ENCODE data around the gene EEIG1. TPM values are rescaled to one million over a fixed set of nuclear protein-coding genes. Genes with fewer than 3 reads are reported as not detected.

Gene EEIG1
- total RNA-seq, 4 donors from 2014 or later: 7.0 to 22.0 (median 16.3) TPM

DNA sequence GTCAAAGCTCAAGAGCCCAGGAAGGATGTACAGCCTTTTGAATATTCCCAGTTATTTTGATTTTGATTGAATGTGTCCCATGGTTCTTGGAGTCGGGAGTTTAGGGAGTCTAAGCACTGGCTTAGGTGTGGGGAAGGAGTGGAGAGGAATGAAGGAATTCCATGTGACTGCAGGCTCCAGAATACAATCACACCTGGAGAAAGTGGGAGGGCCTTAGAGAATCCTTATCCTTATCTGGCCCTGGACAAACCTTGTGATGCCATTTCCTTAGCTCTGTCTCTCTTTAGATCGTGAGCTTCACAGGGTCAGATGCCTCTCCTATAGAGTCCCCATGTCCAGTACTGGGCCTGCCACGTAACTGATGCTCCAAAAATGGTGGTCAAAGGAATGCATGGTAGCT, 4.2 kb upstream of the EEIG1 start:
- H3K27ac ChIP-seq: no peak overlapping the region
- H3K9me3 ChIP-seq: no peaks in the 10 kb centered on the region
- TF ChIP-seq POLR2AphosphoS5 (IDR thresholded peaks at IDR 0.05): no peak
- no peak for TF ChIP-seq POLR2A (IDR thresholded peaks at IDR 0.05)
- TF ChIP-seq, protein P1, sequence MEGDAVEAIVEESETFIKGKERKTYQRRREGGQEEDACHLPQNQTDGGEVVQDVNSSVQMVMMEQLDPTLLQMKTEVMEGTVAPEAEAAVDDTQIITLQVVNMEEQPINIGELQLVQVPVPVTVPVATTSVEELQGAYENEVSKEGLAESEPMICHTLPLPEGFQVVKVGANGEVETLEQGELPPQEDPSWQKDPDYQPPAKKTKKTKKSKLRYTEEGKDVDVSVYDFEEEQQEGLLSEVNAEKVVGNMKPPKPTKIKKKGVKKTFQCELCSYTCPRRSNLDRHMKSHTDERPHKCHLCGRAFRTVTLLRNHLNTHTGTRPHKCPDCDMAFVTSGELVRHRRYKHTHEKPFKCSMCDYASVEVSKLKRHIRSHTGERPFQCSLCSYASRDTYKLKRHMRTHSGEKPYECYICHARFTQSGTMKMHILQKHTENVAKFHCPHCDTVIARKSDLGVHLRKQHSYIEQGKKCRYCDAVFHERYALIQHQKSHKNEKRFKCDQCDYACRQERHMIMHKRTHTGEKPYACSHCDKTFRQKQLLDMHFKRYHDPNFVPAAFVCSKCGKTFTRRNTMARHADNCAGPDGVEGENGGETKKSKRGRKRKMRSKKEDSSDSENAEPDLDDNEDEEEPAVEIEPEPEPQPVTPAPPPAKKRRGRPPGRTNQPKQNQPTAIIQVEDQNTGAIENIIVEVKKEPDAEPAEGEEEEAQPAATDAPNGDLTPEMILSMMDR (IDR thresholded peaks at IDR 0.05): no peak
- no peak for TF ChIP-seq EP300 (IDR thresholded peaks at IDR 0.05)
- no peak overlapping the region for H3K4me3 ChIP-seq
- 90 to 93% methylated on average over 1 to 2 of the region's 3 CpGs for WGBS, 2 donors (ENCODE audit: low coverage in 1 of 2)
- ATAC-seq: no peak
- H3K4me1 ChIP-seq: peaks cover 0 to 20% (median 6%) of the 10 kb centered on the region in 3 donors
- no peaks in the 10 kb centered on the region for H3K36me3 ChIP-seq
- no peaks in the 10 kb centered on the region for H3K27me3 ChIP-seq

DNA sequence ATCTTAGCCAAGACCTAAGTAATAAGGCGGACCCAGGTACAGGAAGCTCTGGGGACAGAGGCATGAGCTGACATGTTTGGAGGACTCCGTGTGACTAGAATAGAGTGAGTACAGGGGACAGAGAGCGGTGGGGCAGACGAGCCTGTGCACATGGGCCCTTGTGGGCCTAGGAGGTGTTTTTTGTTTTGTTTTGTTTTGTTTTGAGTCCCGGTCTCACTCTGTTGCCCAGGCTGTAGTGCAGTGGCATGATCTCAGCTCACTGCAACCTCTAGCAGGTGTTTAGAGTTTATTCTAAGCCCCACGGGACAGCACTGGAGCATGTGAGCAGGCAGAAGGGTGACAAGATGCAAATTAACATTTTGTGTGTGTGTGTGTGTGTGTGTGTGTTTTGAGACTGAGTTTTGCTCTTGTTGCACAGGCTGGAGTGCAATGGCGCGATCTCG, 3.1 kb upstream of the EEIG1 start:
- Histone ChIP-seq H3K27ac (no peak overlapping the region), H3K36me3 (no peaks in the 10 kb centered on the region), H3K4me3 (no peak overlapping the region), H3K4me1 (peaks cover 0 to 31% (median 16%) of the 10 kb centered on the region in 3 donors), H3K27me3 (no peaks in the 10 kb centered on the region), H3K9me3 (no peaks in the 10 kb centered on the region)
- ATAC-seq: no peak
- 80 to 94% methylated on average over 1 to 6 of the region's 9 CpGs for WGBS, 2 donors (ENCODE audit: low coverage in 1 of 2)
- TF ChIP-seq, protein P1 (IDR thresholded peaks at IDR 0.05): no peak
- no peak for TF ChIP-seq POLR2A (IDR thresholded peaks at IDR 0.05)
- TF ChIP-seq POLR2AphosphoS5 (IDR thresholded peaks at IDR 0.05): no peak
- no peak for TF ChIP-seq EP300 (IDR thresholded peaks at IDR 0.05)

DNA sequence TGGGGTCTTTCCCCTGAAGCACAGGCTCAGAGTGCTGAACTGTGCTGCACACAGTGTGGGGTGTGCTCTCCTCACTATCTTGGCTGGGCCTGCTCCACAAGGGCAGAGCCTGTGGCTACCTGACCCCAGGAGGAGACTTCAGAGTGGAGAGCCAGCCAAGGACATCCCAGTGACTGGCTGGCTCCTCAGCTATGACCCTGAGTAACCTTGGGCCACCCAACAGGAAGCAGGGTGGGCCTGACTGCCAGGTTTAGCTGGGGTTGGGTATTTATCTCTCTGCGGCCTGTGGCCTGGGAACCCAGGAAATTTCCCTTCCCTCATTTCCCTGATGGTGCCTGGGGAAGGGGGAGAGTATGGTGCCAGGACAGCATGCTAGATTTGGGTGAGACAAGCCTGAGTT, 2.1 kb upstream of the EEIG1 start:
- Histone ChIP-seq H3K27ac (no peak overlapping the region), H3K9me3 (no peaks in the 10 kb centered on the region), H3K27me3 (no peaks in the 10 kb centered on the region), H3K4me1 (peaks cover 0 to 41% (median 26%) of the 10 kb centered on the region in 3 donors), H3K4me3 (no peak overlapping the region), H3K36me3 (no peaks in the 10 kb centered on the region)
- ATAC-seq: no peak
- no peak for TF ChIP-seq POLR2A (IDR thresholded peaks at IDR 0.05)
- no peak for TF ChIP-seq POLR2AphosphoS5 (IDR thresholded peaks at IDR 0.05)
- TF ChIP-seq EP300 (IDR thresholded peaks at IDR 0.05): no peak
- no CpG with 5 or more reads among the region's 1 CpG for WGBS, 2 donors (ENCODE audit: low coverage in 1 of 2)

DNA sequence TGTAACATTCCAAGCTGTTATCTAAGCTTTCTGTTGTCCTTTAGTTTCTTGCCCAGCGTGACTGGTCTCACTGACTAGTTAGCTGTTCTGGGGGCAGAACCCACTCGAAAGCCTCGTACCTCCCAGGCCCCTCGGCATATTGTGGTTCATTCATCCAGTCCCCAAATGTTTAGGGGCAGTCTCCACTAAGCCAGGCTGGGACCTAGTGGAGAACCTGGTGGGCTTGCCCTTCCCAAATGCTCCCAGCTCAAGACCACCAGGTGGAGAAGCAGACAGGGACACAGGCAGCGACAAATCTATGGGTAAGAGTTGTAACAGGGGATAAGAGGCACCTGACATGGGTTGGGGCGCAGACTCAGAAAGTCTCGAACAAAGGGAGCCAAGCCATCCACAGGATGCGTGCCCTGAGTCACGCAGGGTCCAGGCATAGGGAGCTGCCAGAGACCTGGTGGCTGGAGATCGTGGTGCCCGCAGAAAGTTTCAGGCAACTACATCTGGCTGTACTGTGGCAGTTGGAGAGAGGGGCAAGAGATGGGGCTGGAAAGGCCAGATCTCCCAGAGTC, 851 bp upstream of the EEIG1 start:
- Histone ChIP-seq H3K9me3 (no peaks in the 10 kb centered on the region), H3K36me3 (no peaks in the 10 kb centered on the region), H3K4me3 (peak overlapping the region; percentile 30 to 72), H3K27ac (peak overlapping the region; percentile 76 to 92 (median 90)), H3K27me3 (no peaks in the 10 kb centered on the region), H3K4me1 (peaks cover 0 to 53% (median 37%) of the 10 kb centered on the region in 3 donors)
- TF ChIP-seq POLR2AphosphoS5 (IDR thresholded peaks at IDR 0.05): no peak
- TF ChIP-seq, protein P1 (IDR thresholded peaks at IDR 0.05): no peak
- TF ChIP-seq EP300 (IDR thresholded peaks at IDR 0.05): no peak
- no peak for TF ChIP-seq POLR2A (IDR thresholded peaks at IDR 0.05)
- 59 to 71% methylated on average over 3 to 8 of the region's 11 CpGs for WGBS, 2 donors (ENCODE audit: low coverage in 1 of 2)
- ATAC-seq: no peak

DNA sequence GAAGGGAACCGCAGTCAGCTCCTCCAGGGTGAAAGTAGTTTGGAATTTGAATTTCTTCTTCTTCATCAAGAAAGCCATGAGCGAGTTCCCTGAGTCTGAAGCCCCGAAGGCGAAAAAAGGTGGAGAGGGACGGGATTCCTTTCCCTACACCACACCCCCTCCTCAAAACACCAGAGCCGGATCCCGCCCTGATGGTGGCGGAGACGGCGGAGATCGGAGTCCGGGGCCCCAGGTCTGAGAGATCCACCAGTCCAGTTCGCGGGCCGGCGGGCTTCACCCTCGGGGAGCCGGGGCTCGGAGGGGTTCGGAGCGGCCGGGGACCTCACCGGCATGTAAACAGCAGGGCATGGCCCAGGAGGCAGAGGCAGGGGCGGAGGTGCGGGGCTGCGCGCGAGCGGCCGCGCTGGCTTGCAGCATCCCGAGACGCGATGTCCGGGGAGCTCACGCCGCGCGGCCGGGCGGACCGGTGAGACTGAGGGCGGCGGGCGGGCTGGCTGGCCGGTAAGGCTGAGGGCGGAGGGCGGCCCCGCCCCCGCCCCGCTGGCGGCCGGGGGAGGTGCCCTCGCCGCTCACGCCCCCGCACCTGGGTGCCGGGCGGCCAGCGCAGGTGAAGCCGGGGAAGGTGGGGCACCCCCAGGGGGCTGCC, 606 bp downstream of the EEIG1 start:
- H3K36me3 ChIP-seq: no peaks in the 10 kb centered on the region
- no peaks in the 10 kb centered on the region for H3K27me3 ChIP-seq
- TF ChIP-seq, protein P1 (IDR thresholded peaks at IDR 0.05): peak in 1 of 4 experiments; percentile 12
- no peak for TF ChIP-seq EP300 (IDR thresholded peaks at IDR 0.05)
- TF ChIP-seq POLR2AphosphoS5 (IDR thresholded peaks at IDR 0.05): peak; percentile 7
- TF ChIP-seq POLR2A (IDR thresholded peaks at IDR 0.05): peak in 1 of 2 donors; percentile 7
- H3K9me3 ChIP-seq: no peaks in the 10 kb centered on the region
- ATAC-seq: peak; percentile 32
- peak overlapping the region; percentile 53 to 72 for H3K4me3 ChIP-seq
- peak overlapping the region; percentile 45 to 92 (median 90) for H3K27ac ChIP-seq
- H3K4me1 ChIP-seq: peaks cover 4 to 68% (median 52%) of the 10 kb centered on the region in 3 donors
- no CpG with 5 or more reads among the region's 61 CpGs for WGBS, 2 donors (ENCODE audit: low coverage in 1 of 2)
